ENCODE results near the gene RIC8A. TPM values are rescaled to one million over a fixed set of nuclear protein-coding genes. Genes with fewer than 3 reads are reported as not detected.

The RIC8A gene
- total and polyA plus RNA-seq, 2 of the 13 experiments (the other 11 are each of a cell fraction or from before 2014, with no cell fraction given), result 62.1 to 63.8 TPM

DNA sequence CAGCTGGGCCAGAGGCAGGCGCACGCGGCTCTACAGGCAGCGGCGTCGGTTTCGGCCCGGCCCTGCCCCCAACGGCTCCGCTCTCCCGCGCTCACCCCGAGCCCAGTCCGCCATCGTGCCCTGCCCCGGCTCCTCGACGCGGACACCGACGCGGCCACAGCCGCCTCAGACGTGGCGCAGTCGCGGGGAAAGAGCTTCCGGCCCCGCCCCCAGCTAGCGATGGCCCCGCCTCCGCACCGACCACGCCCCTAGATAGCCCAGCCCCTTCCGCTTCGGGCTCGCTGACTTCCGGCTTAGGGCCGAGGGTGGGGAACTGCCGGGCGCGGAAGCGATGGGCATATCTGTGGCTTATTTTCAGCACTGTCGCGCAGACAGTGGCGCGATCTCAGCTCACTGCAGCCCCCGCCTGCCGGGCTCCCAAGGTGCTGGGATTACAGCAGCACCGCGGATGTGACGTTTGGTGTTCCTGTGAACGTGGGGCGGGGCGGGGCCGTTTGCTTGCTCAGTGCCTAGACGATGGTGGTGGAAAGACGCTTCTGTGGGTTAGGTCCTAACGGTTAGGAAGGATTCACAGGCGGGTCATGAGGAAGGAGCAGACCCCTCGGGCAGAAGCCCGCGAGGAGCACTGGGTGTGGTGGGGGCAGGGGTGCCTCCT is at the start of gene RIC8A, which contains the start of gene BET1L (continued):
- peak; percentile 41; the same call in 1 of the 2 replicates for TF ChIP-seq SALL2 (CRISPR knock-in tag; IDR thresholded peaks at IDR 0.05)
- TF ChIP-seq ZSCAN29 (CRISPR knock-in tag; conservative IDR thresholded peaks at IDR 0.05), result peak; percentile 90
- TF ChIP-seq ZSCAN20 (CRISPR knock-in tag; IDR thresholded peaks at IDR 0.05; ENCODE audit: borderline replicate concordance), result no peak
- TF ChIP-seq ZNF720 (CRISPR knock-in tag; IDR thresholded peaks at IDR 0.05), result no peak
- TF ChIP-seq NR2C2 (CRISPR knock-in tag; IDR thresholded peaks at IDR 0.05; ENCODE audit: borderline replicate concordance), result peak; percentile 72
- TF ChIP-seq, protein P1, sequence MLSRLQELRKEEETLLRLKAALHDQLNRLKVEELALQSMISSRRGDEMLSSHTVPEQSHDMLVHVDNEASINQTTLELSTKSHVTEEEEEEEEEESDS (CRISPR knock-in tag; IDR thresholded peaks at IDR 0.05; ENCODE audit: borderline replicate concordance), result peak; percentile 46; the same call in 1 of the 2 replicates
- no peak for TF ChIP-seq MAFF (IDR thresholded peaks at IDR 0.05; ENCODE audit: low read depth, low read length)
- no peak for TF ChIP-seq RNF2 (conservative IDR thresholded peaks at IDR 0.05; ENCODE audit: low read depth)
- peak; percentile 34; the same call in 1 of the 2 replicates for TF ChIP-seq GFI1 (CRISPR knock-in tag; IDR thresholded peaks at IDR 0.05; ENCODE audit: borderline replicate concordance)
- peak; percentile 97 for TF ChIP-seq SAFB2 (CRISPR knock-in tag; IDR thresholded peaks at IDR 0.05; ENCODE audit: borderline replicate concordance, low read depth)
- TF ChIP-seq HNRNPH1 (optimal IDR thresholded peaks at IDR 0.05; ENCODE audit: low read depth, low read length), result peak; percentile 59
- no peak for TF ChIP-seq ZNF646 (CRISPR knock-in tag; IDR thresholded peaks at IDR 0.05)
- TF ChIP-seq, protein P2, sequence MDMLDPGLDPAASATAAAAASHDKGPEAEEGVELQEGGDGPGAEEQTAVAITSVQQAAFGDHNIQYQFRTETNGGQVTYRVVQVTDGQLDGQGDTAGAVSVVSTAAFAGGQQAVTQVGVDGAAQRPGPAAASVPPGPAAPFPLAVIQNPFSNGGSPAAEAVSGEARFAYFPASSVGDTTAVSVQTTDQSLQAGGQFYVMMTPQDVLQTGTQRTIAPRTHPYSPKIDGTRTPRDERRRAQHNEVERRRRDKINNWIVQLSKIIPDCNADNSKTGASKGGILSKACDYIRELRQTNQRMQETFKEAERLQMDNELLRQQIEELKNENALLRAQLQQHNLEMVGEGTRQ (IDR thresholded peaks at IDR 0.05; ENCODE audit: low read depth, low read length), result no peak
- TF ChIP-seq, protein P2 (CRISPR knock-in tag; IDR thresholded peaks at IDR 0.05; ENCODE audit: borderline replicate concordance), result no peak
- no peak for TF ChIP-seq THAP7 (CRISPR knock-in tag; IDR thresholded peaks at IDR 0.05)
- peak; percentile 38; the same call in 1 of the 2 replicates for TF ChIP-seq ZNF570 (CRISPR knock-in tag; IDR thresholded peaks at IDR 0.05; ENCODE audit: borderline replicate concordance)
- TF ChIP-seq KDM5B (CRISPR knock-in tag; IDR thresholded peaks at IDR 0.05; ENCODE audit: borderline replicate concordance), result peak; percentile 79; the same call in 1 of the 2 replicates
- TF ChIP-seq ARNTL (CRISPR knock-in tag; IDR thresholded peaks at IDR 0.05), result peak; percentile 61; the same call in 1 of the 2 replicates
- no peak for TF ChIP-seq CEBPG (CRISPR knock-in tag; IDR thresholded peaks at IDR 0.05)
- TF ChIP-seq ZNF839 (CRISPR knock-in tag; IDR thresholded peaks at IDR 0.05; ENCODE audit: borderline replicate concordance), result no peak
